ENCODE measurements around the gene ITPR1. TPM values are rescaled to one million over a fixed set of nuclear protein-coding genes. Genes with fewer than 3 reads are reported as not detected.

Gene ITPR1
- total RNA-seq, 4 donors from 2014 or later = 58.8 to 67.2 (median 63.1) TPM

DNA sequence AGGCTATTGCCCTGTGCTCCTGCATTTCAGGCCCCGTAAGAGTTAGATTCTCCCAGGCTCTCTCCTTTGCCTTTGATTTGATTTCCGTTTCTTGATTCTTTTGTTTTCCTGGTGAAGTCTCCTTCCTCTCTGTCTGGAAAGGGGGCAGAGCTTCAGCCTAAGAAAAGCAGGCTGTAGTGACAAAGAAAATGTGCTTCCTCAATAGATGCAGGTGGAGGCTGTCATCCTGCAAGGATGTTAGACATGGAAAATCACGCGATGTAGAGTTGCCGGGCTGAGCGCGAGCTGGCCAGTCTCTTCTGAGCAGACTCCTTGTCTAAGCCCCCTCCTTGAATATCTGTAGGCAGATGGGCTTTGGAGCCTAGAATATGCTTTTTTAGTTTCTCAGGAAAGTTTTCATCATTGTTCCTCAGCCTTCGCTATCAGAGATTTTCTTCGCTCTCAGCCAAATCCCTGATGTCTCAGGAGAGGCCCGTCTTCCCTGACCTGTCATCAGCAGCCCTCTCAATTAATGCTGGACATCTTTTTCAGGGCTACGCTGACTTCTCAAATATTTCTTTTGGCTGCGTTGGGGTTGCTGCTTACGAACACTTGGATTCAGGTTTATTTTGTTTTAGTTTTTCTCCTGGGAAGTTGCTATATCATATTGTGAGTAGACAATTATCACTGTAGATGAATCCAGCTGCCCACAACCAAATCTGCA, 163.6 kb downstream of the ITPR1 start:
- TF ChIP-seq CTCF (IDR thresholded peaks at IDR 0.05; ENCODE audit: low read depth) = no peak

DNA sequence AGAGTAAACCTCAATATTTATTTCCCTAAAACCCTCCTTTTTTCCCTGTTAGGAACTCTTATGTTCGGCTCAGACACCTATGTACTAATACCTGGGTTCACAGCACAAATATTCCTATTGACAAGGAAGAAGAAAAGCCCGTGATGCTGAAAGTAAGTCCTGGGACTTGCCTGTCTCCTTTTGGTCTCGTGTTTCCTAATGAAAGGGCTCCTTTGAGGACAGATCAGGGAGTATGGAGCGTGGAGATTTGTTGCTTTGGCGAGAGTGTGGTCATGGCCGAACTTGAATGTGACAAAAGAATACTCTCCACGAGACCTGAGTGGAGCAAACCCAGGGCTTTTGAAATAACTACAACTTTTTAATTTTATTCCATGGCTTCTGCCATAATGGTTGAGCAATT, 167.8 kb downstream of the ITPR1 start:
- no peak for TF ChIP-seq CTCF (IDR thresholded peaks at IDR 0.05; ENCODE audit: low read depth)

DNA sequence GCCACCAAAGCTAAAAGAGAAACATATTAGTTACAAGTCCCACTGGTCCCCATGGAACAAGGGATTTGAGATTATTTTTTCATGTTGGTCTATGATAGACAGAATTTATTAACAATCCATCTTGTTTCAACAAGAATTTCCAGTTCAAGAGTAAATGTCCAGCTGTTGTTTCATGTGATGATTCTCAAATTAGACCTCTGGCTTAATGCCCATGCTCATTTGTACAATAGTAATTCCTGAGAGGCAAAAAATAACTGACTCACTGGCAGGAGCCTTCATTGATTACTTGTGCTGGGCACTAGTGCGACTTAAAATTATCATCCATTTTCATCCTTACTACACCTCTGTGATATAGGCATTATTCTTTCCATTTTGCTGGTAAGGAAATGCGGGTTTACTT, 171.3 kb downstream of the ITPR1 start:
- no peak for TF ChIP-seq CTCF (IDR thresholded peaks at IDR 0.05; ENCODE audit: low read depth)

GRCh38 chr3:4665197-4665596, 172.0 kb downstream of the ITPR1 start:
- TF ChIP-seq CTCF (IDR thresholded peaks at IDR 0.05; ENCODE audit: low read depth) = no peak

DNA sequence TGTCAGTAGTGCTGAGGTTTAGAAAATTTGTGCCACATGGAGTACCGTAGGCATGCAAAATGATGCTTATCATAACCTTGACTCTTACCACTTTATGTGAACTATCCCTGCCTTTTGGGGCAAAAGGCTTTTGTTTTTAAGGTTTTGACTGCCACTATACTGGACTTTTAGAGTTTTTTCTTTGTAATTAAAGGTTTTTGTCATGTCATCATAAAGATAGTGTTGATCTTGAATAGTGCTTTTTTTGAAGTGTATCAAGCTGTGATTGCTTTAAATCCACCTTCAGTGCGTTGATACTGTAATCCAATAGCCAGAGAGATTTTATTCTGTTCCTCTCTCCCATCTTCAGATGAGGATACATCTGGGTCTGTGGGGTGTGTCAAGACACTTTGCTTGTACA, 172.9 kb downstream of the ITPR1 start:
- no peak for TF ChIP-seq CTCF (IDR thresholded peaks at IDR 0.05; ENCODE audit: low read depth)

GRCh38 chr3:4670352-4670751, 177.2 kb downstream of the ITPR1 start:
- no peak for TF ChIP-seq CTCF (IDR thresholded peaks at IDR 0.05; ENCODE audit: low read depth)

DNA sequence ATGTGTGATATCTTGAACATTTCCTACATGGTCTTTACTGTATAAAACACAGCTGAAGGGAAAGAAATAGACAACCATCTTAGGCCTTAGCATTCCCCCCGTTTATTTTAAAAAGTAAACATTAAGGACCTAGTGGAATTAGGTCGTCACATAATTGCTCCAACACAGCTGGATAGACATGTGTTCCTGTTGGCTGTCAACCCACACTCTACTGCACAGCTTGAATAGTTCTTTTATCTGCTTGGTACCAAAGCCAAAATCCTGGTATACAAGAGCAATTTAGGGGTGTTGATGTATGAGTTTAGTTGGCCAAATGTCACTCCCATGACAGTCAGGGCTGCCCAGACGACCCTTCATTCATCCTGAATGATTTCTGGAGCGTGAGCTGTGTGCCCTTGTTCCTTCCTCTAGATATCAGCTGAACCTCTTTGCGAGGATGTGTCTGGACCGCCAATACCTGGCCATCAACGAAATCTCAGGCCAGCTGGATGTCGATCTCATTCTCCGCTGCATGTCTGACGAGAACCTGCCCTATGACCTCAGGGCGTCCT, 179.7 kb downstream of the ITPR1 start:
- TF ChIP-seq CTCF (IDR thresholded peaks at IDR 0.05; ENCODE audit: low read depth) = no peak

All from subcutaneous adipose tissue (tissue), 4 donors.